ENCODE measurements around the gene DNAJC5.
"Not testable (repeated sequence)": the region's sequence is repeated elsewhere in the genome, so short reads cannot be mapped to it uniquely, and the experiment has no call there.

The DNAJC5 gene

DNA sequence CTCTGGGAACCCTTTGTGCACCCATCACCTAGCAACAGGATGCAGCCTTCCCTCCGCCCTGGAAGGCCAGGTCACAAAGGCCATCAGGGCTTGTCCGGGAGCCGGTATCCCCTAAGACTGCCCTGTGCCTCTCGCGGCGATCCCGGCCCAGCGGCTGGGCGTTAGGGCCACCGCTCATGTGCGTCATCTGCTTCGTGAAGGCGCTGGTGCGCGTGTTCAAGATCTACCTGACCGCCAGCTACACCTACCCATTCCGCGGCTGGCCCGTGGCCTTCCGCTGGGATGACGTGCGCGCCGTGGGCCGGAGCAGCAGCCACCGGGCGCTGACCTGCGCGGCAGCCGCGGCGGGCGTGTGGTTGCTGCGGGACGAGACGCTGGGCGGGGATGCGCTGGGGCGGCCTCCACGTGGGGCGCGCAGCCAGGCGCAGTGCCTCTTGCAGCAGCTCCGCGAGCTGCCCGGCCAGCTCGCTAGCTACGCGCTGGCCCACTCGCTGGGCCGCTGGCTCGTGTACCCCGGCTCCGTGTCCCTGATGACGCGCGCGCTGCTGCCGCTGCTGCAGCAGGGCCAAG, 33.5 kb upstream of the DNAJC5 start, which contains the start of gene ABHD16B:
Gene ABHD16B, plus strand, starts transcription at position 134 of the 570 bp plus-strand sequence. Its CDS starts 43 bp downstream, at position 177.
- in situ Hi-C loops (cut with MboI; ENCODE audit: low sequenced_read_pairs) = no loop called here

DNA sequence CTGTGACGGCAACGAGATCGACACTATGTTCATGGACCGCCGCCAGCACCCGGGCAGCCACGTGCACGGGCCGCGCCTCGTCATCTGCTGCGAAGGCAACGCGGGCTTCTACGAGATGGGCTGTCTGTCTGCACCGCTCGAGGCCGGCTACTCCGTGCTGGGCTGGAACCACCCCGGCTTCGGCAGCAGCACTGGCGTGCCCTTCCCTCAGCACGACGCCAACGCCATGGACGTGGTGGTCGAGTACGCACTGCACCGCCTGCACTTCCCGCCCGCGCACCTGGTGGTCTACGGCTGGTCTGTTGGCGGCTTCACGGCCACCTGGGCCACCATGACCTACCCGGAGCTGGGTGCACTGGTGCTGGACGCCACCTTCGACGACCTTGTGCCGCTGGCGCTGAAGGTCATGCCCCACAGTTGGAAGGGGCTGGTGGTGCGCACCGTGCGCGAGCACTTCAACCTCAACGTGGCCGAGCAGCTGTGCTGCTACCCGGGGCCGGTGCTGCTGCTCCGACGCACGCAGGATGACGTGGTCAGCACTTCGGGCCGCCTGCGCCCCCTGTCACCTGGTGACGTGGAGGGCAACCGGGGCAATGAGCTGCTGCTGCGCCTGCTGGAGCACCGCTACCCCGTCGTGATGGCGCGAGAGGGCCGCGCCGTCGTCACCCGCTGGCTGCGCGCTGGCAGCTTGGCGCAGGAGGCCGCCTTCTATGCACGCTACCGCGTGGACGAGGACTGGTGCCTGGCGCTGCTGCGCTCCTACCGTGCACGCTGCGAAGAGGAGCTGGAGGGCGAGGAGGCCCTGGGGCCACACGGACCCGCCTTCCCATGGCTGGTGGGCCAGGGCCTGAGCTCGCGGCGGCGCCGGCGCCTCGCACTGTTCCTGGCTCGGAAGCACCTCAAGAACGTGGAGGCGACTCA, 32.7 kb upstream of the DNAJC5 start:
- in situ Hi-C loops (cut with MboI; ENCODE audit: low sequenced_read_pairs) = no loop called here

DNA sequence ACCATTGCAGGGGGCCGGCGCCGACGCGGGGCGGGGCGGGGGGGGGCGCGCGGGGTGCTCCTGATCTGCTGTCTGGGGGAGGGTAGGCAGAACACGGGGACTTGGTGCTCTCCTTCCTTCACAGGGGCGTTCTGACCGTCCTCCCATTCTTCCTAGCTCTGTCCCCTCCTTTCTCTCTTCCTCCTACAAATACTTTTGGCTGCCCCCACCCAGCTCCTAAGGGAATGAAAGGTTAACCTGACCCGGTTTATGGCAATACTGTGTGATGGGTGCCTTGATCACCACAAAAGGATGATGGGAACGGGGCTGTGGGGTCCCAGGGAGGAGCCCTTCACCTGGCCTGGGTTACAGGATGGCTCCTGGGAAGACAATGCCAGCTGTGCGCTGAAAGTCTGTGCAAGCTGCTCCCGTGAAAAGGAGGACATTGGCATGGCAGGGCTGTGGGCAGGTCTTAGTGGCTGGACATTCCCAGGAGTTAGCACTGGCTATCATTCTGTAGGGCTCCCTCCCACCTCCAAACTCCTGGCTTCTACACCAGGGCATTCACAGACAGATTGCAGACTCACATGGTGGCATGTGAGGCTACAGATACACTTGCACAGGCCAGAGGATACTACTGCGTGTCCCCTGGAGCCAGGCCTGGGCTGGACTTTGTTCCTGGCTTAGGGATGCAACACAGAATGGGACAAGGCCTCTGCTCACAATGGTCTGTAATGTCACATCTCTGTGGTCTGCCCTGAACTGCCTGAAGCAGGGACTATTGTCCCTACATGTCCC, 31.7 kb upstream of the DNAJC5 start:
- in situ Hi-C loops (cut with MboI; ENCODE audit: low sequenced_read_pairs) = no loop called here

DNA sequence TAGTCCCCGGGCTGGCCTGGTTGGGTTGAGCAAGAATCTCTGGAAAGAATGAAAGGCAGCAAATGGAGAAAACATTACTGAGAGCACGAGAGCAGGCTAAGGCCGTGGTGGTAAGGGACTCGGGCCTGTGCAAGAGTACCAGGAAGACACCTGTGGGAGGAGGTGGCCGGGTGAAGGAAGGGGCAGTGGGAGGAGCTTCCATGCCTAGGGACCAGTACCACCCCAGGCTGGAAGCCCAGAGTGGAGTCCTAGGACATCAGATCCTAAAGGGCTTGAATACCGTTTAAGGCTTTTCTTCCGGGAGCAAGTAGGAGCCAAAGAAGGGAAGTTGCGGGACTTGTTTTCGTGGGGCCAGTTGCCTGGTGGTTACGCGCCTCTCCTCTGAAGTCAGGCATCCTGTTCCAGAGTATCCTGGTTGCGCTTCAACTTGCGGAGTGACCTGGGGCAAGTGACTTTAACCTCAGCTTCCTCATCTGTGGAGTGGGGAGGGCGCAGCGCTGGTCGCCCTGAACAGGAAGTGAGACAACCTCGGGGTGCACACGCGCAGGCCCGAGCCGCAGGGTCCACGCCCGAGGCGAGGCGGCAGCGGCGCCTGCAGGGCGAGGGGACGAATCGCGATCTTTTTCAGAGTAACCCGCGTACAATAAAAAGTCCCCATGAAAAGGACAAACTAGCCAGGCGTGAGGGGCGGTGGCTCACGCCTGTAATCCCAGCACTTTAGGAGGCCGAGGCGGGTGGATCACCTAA, 31.0 kb upstream of the DNAJC5 start:
- in situ Hi-C loops (cut with MboI; ENCODE audit: low sequenced_read_pairs) = no loop called here

DNA sequence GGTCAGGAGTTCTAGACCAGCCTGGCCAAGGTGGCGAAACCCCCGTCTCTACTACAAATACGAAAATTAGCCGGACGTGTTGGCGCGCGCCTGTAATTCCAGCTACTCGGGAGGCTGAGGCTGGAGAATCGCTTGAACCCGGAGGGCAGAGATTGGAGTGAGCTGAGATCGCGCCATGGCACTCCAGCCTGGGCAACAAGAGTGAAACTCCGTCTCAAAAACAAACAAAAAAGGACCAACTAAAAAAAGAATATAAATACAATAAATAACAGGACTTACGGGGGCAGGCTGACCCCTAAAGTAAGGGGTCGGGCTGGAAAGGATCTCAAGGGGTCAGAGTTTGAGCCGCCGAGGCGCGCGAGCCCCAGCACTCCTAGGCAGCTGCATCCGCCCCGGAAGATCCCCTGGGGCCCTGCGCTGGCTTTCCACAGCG, 30.4 kb upstream of the DNAJC5 start:
- in situ Hi-C loops (cut with MboI; ENCODE audit: low sequenced_read_pairs) = no loop called here

DNA sequence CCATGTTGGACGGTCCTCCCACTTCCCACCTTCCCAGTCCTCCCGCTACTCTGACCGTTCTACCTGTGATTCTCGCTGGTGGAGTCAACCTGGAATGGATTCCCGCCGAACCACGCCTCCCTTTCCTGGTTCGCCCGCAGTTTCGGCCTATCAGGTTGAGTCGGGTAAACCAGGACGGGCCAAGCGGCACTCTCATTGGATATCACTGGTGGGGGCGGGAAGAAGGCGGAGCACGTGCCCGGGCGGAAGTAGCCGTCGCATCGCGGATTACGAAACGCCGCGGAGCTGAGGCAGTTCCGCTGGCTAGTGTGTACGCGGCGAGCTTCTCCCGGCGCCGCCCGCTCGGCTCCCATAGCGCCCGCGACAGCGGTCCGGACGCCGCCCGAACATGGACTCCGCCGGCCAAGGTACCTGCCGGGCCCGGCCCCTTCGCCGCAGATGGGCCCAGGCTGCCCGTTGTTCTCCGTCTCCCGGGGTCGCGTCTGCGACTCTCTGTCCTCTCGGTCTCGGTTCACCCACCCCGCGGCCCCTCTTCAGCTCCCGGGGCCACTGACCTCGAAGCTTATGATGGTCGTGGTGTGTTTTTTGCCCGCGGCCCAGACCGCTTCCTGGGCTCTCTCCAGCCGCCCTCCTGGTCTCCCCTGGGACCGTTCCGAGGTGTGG, 29.8 kb upstream of the DNAJC5 start, which contains the start of gene TPD52L2:
Gene TPD52L2, plus strand, starts transcription at position 293 of the 663 bp plus-strand sequence. Its CDS starts 96 bp downstream, at position 389.
- in situ Hi-C loops (cut with MboI; ENCODE audit: low sequenced_read_pairs) = no loop called here

DNA sequence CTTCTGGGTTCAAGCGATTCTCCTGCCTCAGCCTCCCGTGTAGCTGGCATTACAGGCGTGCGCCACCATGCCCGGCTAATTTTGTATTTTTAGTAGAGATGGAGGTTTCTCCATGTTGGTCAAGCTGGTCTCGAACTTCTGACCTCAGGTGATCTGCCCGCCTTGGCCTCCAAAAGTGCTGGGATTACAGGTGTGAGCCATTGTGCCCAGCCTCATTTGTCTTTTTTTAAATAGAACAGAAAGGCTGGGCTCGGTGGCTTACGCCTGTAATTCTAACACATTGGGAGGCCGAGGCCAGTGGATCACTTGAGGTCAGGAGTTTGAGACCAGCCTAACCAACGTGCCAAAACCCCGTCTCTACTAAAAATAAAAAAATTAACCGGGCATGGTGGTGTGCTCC, 27.9 kb upstream of the DNAJC5 start:
- in situ Hi-C loops (cut with MboI; ENCODE audit: low sequenced_read_pairs) = not testable (repeated sequence)

DNA sequence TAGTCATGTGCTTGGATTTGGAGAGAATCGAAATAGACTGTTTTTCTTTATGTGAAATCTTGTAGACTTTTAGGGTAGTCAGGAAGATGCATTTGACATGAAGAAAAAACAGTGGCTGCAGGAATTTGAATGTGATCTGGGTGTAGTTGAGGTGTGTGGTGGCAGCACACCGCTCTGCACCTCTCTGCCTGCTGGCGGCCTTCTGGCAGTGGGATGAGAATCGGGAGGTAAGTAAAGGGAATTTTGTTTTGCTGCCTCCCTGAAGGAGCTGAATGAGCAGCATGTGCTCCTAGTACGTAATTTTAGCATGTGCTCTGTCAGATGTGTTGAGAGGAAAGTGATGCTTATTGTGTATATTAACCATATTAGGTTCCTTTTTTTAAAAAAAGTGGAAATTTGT, 26.7 kb upstream of the DNAJC5 start:
- in situ Hi-C loops (cut with MboI; ENCODE audit: low sequenced_read_pairs) = no loop called here

DNA sequence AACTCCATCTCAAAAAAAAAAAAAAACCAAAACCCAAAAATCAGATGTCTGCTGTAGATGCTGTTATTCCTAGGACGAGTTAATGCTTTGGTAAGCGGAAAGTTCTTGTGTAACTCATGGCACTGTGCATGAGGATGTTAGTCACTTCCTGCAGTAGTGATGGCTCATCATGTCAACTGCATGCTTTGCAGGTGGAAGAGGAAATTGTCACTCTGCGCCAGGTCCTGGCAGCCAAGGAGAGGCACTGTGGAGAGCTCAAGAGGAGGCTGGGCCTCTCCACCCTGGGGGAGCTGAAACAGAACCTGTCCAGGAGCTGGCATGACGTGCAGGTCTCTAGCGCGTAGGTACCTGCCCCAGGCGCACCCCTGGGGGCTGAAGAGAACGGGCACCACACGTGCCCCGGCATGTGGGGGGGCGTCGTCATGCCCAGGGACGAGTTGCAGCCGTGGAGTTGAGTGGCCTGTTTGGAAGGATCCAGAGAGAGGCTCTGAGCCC, 21.4 kb upstream of the DNAJC5 start:
- in situ Hi-C loops (cut with MboI; ENCODE audit: low sequenced_read_pairs) = no loop called here

DNA sequence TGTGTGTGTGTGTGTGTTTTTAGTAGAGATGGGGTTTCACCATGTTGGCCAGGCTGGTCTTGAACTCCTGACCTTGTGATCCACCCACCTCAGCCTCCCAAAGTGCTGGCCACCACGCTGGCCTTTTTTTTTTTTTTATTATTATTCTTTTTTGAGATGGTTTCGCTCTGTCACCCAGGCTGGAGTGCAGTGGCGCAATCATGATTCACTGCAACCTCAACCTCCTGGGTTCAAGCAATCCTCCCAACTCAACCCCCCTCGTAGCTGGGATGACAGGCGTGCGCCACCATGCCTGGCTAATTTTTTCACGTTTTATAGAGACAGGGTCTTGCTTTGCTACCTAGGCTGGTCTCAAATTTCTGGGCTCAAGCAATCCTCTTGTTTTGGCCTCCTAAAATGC, 20.7 kb upstream of the DNAJC5 start:
- in situ Hi-C loops (cut with MboI; ENCODE audit: low sequenced_read_pairs) = not testable (repeated sequence)

DNA sequence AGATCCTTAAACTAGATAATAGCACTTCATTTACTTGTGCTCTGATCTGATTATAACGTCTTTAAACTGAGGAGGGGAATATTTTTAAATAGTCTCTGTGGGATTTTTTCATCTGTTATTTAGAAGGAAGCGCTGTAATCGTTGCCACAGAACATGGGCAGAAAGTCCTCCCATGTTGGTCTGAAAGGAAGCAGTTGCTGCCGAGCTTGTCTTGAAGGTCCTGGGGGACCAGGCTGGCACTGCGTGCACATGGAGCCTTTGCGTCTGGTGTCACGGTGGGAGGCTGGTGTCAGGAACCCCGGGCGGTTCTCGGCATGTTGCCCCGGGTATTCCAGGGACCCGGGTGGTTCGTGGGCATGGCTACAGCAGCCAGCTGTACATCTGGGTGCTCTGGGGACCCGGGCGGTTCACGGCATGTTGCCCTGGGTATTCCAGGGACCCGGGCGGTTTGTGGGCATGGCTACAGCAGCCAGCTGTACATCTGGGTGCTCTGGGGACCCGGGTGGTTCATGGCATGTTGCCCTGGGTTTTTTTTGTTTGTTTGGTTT, 18.4 kb upstream of the DNAJC5 start:
- in situ Hi-C loops (cut with MboI; ENCODE audit: low sequenced_read_pairs) = no loop called here

DNA sequence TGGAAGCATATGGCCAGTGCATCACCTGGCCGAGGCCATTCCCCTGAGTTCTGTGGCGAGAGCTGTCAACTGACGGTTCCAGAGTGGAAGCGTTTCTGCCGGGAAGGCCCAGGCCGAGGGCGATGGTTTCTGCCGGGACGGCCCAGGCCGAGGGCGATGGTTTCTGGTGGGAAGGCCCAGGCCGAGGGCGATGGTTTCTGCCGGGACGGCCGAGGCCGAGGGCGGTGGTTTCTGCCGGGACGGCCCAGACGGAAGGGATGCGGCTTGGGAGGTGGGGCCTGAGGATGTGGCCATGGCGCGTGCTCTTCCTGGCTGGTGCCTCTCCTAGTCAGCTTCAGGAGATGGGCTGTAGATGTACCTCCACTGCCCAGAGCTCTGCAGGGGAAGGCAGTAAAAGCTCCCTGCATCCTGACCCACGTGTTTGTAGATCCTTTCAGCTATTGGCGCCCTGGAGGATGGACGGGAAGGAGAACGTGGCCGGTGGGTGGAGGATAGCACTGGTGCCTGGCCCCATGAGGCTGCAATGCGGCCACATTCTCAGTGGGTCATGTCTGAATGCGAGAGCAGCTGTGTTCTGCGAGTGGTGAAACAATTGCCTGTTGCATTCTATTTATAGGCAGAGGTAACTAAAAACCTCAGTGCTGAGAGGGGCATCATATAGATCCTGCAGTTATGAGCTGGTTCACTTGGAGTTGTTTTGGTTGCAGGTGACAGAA, 17.0 kb upstream of the DNAJC5 start:
- in situ Hi-C loops (cut with MboI; ENCODE audit: low sequenced_read_pairs) = no loop called here

DNA sequence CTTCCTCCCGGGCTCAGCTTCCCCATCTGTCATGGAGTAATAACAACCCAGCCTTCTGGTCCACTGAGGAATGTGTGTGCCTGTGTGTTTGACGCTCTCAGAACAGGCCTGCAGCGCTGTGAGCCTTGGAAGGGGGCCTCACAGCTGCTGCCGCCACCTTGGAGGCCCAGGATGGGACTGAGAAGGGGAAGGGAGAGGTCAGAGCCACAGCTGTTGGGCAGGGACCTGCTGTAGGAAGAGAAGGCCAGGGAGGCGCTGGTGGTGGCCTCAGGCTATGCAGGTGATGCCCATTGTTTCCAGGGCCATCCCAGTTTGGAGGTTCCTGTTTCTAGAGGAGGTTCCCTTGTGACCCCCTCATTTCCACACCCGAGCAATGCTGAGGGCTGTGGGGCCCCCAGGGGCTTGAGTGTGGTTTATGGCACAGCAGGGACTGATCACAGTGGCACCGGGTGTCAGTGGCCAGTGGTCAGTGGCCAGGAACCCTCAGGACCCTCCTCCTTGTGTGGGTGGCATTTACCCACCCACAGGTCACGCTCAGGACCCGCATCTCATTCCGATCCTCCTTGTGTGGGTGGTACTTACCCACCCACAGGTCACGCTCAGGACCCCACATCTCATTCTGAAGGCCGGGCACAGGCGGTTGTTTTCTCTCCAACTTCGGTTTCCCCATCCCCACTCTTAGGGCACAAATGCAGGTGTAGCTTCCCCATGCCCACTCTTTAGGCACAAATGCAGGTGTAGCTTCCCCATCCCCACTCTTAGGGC, 15.8 kb upstream of the DNAJC5 start:
- in situ Hi-C loops (cut with MboI; ENCODE audit: low sequenced_read_pairs) = no loop called here

DNA sequence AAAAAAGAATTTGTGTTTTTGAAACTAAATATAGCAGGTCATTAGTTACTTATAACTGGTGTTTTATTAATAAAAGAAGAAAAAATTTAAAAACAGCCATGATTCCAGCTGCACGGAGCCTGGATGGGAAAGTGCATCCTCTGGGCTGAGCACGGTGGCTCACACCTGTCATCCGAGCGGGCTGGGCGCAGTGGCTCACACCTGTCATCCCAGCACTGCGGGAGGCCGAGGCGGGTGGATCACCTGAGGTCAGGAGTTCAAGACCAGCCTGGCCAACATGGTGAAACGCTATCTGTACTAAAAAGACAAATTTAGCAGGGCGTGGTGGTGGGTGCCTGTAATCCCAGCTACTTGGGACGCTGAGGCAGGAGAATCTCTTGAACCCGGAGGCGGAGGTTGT, 14.0 kb upstream of the DNAJC5 start:
- in situ Hi-C loops (cut with MboI; ENCODE audit: low sequenced_read_pairs) = not testable (repeated sequence)

DNA sequence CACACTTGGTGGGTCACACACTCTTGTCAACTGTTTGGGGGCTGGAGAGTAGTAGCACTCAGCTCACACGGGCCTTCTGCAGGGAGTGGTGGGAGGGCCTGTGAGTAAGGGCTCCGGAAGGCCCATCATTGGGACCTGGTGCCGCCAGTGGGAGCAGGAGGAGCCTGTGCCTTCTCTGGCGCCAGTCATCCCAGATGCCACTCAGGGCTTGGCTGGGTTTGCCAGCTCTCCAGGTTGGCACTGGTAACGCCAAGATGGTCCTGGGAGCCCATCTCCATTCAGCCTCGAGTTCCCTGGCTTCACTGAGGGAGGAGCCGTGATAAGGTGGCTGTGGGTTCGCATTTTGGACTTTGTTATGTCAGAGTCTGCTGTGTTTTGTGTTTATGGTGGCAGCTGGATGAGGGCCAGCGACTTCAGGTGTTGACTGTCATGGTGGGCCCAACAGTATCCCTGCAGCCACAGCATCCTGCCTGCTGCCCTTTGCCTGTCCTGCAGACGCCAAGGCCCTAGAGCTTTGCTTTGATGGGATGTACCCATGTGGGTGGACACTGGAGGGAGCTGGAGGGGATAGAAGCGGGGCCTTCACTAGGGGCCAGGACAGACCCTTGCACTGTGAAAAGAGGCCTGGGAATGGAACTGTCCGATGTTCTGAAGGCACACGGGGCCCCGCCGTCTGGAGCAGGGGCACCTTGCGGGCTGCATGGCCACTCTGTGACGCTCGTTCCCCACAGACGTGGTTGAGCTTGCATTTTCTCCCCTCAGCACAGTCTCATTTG, 13.3 kb upstream of the DNAJC5 start:
- in situ Hi-C loops (cut with MboI; ENCODE audit: low sequenced_read_pairs) = no loop called here

DNA sequence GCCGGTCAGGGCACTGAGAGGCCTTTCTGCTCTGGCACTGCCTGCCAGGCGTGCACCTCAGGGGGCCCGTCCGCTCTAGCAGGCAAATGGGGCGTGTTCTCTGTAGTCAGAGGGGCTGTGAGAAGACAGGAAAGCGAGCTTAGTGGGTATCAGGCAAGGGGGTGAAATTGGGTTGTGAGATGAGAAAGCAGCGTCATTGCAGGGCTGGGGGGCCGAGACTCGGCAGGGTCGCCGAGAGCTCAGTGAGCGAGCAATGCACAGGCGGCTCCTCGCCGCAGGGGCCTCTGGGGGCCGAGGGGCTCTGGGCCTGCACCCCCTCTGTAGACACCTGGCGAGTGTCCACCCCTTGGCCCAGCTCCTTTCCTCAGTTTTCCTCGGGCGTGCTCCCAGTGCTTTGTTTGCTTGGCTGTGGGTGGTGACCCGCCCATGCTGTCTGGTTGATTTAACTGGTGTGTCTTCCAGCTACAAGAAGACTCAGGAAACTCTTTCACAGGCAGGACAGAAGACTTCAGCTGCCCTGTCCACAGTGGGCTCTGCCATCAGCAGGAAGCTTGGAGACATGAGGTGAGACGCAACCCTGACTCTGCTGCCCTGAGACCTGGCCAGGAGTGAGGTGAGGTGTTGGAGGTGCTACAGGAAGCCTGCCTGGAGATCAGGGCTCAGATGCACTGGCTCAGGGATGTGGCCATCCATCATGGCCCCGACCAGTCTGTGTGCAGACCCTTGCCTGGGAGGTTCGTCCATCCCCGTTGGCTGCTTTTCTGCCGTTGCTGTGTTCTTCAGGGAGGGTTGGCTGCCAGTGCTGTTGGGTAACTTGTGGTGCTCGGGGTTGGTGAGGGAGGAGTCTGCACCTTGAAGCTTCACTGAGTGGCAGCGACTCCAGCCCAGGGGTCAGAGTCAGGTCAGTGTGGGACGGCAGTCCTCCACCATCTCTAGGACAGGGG, 12.4 kb upstream of the DNAJC5 start:
- in situ Hi-C loops (cut with MboI; ENCODE audit: low sequenced_read_pairs) = no loop called here

All from HL-60/S4 (cell line).